Epithelial cell of esophagus (primary cell): ENCODE measurements around the gene C1orf232.

ENCODE experiments used
- DNase-seq: peaks from one replicate; pipeline ENCODE4 v3.0.0; 2010; ENCODE audit warnings: low read depth
- H3K4me3 ChIP-seq: 2 replicates; pipeline ENCODE4 v1.5.1; 2011; ENCODE audit warnings: mild to moderate bottlenecking, low read length, control low read depth
- CTCF ChIP-seq: IDR thresholded peaks from 2 replicates; pipeline ENCODE4 v1.5.1; 2011; ENCODE audit warnings: low read depth, mild to moderate bottlenecking, low read length, control low read depth, inconsistent platforms; ENCODE audit not compliant: insufficient read depth; ENCODE audit errors: missing control alignments

Gene C1orf232

GRCh38 chr1:26124418-26125331 lies 44.1 kb downstream of the C1orf232 start:
- H3K4me3 ChIP-seq = no peak overlapping the region
- no peak for TF ChIP-seq CTCF
- DNase-seq = no peak

- peak overlapping the region; percentile 4 for H3K4me3 ChIP-seq
- peak; percentile 87 for DNase-seq
- no peak for TF ChIP-seq CTCF
Measured at GRCh38 chr1:26122988-26123973, 45.5 kb downstream of the C1orf232 start.

GRCh38 chr1:26121854-26122773 lies 46.6 kb downstream of the C1orf232 start:
- DNase-seq = no peak

GRCh38 chr1:26119892-26120608 lies 48.7 kb downstream of the C1orf232 start:
- DNase-seq = no peak
- no peak overlapping the region for H3K4me3 ChIP-seq
- TF ChIP-seq CTCF = no peak

More at GRCh38 chr1:26121854-26122773, 46.6 kb downstream of the C1orf232 start:
- no peak overlapping the region for H3K4me3 ChIP-seq
- no peak for TF ChIP-seq CTCF

- H3K4me3 ChIP-seq = no peak overlapping the region
- TF ChIP-seq CTCF = no peak
- no peak for DNase-seq
Measured at GRCh38 chr1:26114165-26114927, 54.4 kb downstream of the C1orf232 start.
